GM04504 (cell line): ENCODE results near the gene ZNF521.
"Not testable (repeated sequence)": the region's sequence is repeated elsewhere in the genome, so short reads cannot be mapped to it uniquely, and the experiment has no call there.

ENCODE experiments used
- DNase-seq: peaks from one replicate; pipeline ENCODE4 v3.0.0-alpha.2; 2012; ENCODE audit warnings: low read depth

ZNF521 gene

GRCh38 chr18:25033175-25033574 lies 318.8 kb downstream of the ZNF521 start:
- not testable (repeated sequence) for DNase-seq

GRCh38 chr18:25029802-25030201 lies 322.2 kb downstream of the ZNF521 start:
- DNase-seq = no peak

- no peak for DNase-seq
Measured at GRCh38 chr18:25019931-25020330, 332.0 kb downstream of the ZNF521 start.

- no peak for DNase-seq
Measured at GRCh38 chr18:25019086-25019860, 332.7 kb downstream of the ZNF521 start.

GRCh38 chr18:25016666-25017065 lies 335.3 kb downstream of the ZNF521 start:
- DNase-seq = no peak

- no peak for DNase-seq
Measured at GRCh38 chr18:25016181-25016580, 335.8 kb downstream of the ZNF521 start.
